ENCODE results near the gene HK1.

Gene HK1

GRCh38 chr10:69428165-69428564 is 149.9 kb downstream of the HK1 start:
- no peak overlapping the region for H3K9ac ChIP-seq (ENCODE audit: low read length)
- H3K4me3 ChIP-seq (ENCODE audit: low read length): no peak overlapping the region
- H3F3A ChIP-seq (ENCODE audit: insufficient read depth, low read length): no peaks in the 10 kb centered on the region
- H3K9me3 ChIP-seq (replicated peaks; ENCODE audit: insufficient read depth, low read length): no peaks in the 10 kb centered on the region
- no peaks in the 10 kb centered on the region for H3K79me2 ChIP-seq (ENCODE audit: low read length)
- H3K4me2 ChIP-seq (ENCODE audit: low read depth, low read length): no peak overlapping the region
- TF ChIP-seq EZH2 (optimal IDR thresholded peaks at IDR 0.05; ENCODE audit: low read depth, low read length): no peak
- no peak for TF ChIP-seq EZH2phosphoT487 (IDR thresholded peaks at IDR 0.05; ENCODE audit: low read length)
- no peak for TF ChIP-seq CTCF (IDR thresholded peaks at IDR 0.05; ENCODE audit: low read length)
- no peaks in the 10 kb centered on the region for H3K36me3 ChIP-seq (replicated peaks; ENCODE audit: insufficient read depth, low read length)
- H3K27me3 ChIP-seq (replicated peaks; ENCODE audit: insufficient read depth, low read length): 0 out of 2 replicates have a peak, but pooled peaks cover under 1% of the 10 kb centered on the region
- no peak overlapping the region for H3K27ac ChIP-seq (ENCODE audit: low read length)
- no peaks in the 10 kb centered on the region for H4K20me1 ChIP-seq (ENCODE audit: insufficient read depth, low read length)
- H3K4me1 ChIP-seq (ENCODE audit: low read length): peaks cover 14% of the 10 kb centered on the region
- no peaks in the 10 kb centered on the region for H3K9me2 ChIP-seq (replicated peaks; ENCODE audit: insufficient read depth, low read length)
- H2AFZ ChIP-seq (ENCODE audit: low read length): no peak overlapping the region
- no peak for DNase-seq

- H4K20me1 ChIP-seq (ENCODE audit: insufficient read depth, low read length): no peaks in the 10 kb centered on the region
- no peak for DNase-seq
- peaks cover 15% of the 10 kb centered on the region for H3K27me3 ChIP-seq (replicated peaks; ENCODE audit: insufficient read depth, low read length)
- no peaks in the 10 kb centered on the region for H3K79me2 ChIP-seq (ENCODE audit: low read length)
- H3K9me3 ChIP-seq (replicated peaks; ENCODE audit: insufficient read depth, low read length): no peaks in the 10 kb centered on the region
- TF ChIP-seq CTCF (IDR thresholded peaks at IDR 0.05; ENCODE audit: low read length) (no peak), EZH2 (optimal IDR thresholded peaks at IDR 0.05; ENCODE audit: low read depth, low read length) (no peak), EZH2phosphoT487 (IDR thresholded peaks at IDR 0.05; ENCODE audit: low read length) (no peak)
- no peak overlapping the region for H2AFZ ChIP-seq (ENCODE audit: low read length)
- H3K9ac ChIP-seq (ENCODE audit: low read length): no peak overlapping the region
- no peak overlapping the region for H3K4me2 ChIP-seq (ENCODE audit: low read depth, low read length)
- no peaks in the 10 kb centered on the region for H3K4me1 ChIP-seq (ENCODE audit: low read length)
- no peaks in the 10 kb centered on the region for H3F3A ChIP-seq (ENCODE audit: insufficient read depth, low read length)
- H3K9me2 ChIP-seq (replicated peaks; ENCODE audit: insufficient read depth, low read length): no peaks in the 10 kb centered on the region
- H3K36me3 ChIP-seq (replicated peaks; ENCODE audit: insufficient read depth, low read length): no peaks in the 10 kb centered on the region
- H3K27ac ChIP-seq (ENCODE audit: low read length): no peak overlapping the region
- H3K4me3 ChIP-seq (ENCODE audit: low read length): no peak overlapping the region
Observed at GRCh38 chr10:69434169-69434568, 155.9 kb downstream of the HK1 start.

GRCh38 chr10:69434926-69435325 is 156.6 kb downstream of the HK1 start:
- Histone ChIP-seq H3K36me3 (replicated peaks; ENCODE audit: insufficient read depth, low read length) (no peaks in the 10 kb centered on the region), H3K4me1 (ENCODE audit: low read length) (no peaks in the 10 kb centered on the region), H3K4me3 (ENCODE audit: low read length) (no peak overlapping the region), H3K27ac (ENCODE audit: low read length) (no peak overlapping the region), H4K20me1 (ENCODE audit: insufficient read depth, low read length) (no peaks in the 10 kb centered on the region), H3F3A (ENCODE audit: insufficient read depth, low read length) (no peaks in the 10 kb centered on the region), H2AFZ (ENCODE audit: low read length) (no peak overlapping the region), H3K27me3 (replicated peaks; ENCODE audit: insufficient read depth, low read length) (peaks cover 15% of the 10 kb centered on the region), H3K9me2 (replicated peaks; ENCODE audit: insufficient read depth, low read length) (no peaks in the 10 kb centered on the region), H3K79me2 (ENCODE audit: low read length) (no peaks in the 10 kb centered on the region), H3K9me3 (replicated peaks; ENCODE audit: insufficient read depth, low read length) (no peaks in the 10 kb centered on the region), H3K4me2 (ENCODE audit: low read depth, low read length) (no peak overlapping the region), H3K9ac (ENCODE audit: low read length) (no peak overlapping the region)
- TF ChIP-seq EZH2phosphoT487 (IDR thresholded peaks at IDR 0.05; ENCODE audit: low read length) (no peak), EZH2 (optimal IDR thresholded peaks at IDR 0.05; ENCODE audit: low read depth, low read length) (no peak), CTCF (IDR thresholded peaks at IDR 0.05; ENCODE audit: low read length) (no peak)
- no peak for DNase-seq

Measured in MM.1S (cell line).